ENCODE measurements around the gene TNIK. TPM values are rescaled to one million over a fixed set of nuclear protein-coding genes. Genes with fewer than 3 reads are reported as not detected.

Gene TNIK
- 10 to 100 TPM in 1 of 4 donors, 1 to 10 TPM in 3; 1.5 to 20.3 (median 7.7) TPM for total RNA-seq

DNA sequence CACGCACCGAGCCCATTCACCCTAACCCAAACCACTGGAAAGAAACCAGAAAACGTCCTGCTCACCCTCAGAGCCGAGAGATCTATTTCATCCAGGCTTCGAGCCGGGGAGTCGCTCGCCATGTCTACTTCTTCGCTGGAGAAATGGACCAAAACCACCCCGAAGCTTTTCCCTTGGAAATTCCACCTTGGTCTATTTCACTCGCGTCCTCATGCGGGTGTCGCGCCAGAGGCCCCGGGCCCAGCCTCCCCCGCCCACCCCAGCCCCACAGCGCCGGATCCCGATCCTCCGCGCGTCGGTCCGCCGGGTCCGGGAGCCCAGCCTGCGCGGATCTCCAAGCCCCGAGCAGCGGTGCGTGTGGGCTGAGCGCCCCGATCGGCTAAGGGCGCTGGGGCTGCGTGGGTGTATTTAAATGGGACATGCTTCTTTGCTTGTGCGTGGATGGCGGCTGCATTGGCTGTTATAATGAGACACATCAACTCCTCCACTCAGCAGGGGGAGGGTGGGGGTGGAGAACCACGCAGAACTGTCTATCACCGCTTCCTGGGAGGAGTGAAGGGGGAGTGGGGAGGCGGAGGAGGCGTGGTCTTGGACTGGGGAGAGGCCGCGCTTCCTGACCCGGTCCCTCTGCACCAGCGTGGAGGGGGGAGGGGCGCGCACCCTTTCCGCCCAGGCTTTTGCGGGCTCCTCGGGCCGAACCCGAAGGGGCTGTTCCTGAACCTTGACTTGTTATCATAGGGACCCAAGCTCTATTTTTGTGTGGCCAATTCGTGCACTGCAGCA is at the start of gene TNIK:
Gene TNIK, minus strand, starts transcription at position 464 of the 783 bp plus-strand sequence. Its CDS starts 342 bp downstream, at position 122.
- H3K36me3 ChIP-seq, result no peaks in the 10 kb centered on the region
- intact Hi-C loops (cut with DNase I; ENCODE audit: low total_unique reads), result no loop called here

DNA sequence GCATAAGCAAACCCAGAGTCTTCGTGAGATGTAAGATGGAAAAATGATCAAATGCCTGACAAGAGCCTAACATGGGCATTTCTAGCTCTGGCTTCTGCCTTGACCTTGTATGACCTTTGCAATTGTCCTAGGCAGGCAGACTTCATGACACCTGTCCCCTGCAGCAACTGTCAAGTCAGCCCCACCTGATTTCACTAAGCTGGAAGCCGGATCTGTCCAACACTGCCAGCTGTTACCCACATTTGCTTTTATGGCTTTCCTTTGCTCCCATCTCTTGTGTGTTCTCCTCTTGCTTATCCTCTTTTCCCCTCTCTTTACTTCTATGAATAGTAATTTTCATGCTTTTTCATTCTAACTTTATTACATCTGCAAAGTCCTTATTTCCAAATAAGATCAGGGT is 48.5 kb upstream of the TNIK start:
- DNase-seq, result no peak
- no peak for TF ChIP-seq POLR2A (IDR thresholded peaks at IDR 0.05)
- TF ChIP-seq, protein P1, sequence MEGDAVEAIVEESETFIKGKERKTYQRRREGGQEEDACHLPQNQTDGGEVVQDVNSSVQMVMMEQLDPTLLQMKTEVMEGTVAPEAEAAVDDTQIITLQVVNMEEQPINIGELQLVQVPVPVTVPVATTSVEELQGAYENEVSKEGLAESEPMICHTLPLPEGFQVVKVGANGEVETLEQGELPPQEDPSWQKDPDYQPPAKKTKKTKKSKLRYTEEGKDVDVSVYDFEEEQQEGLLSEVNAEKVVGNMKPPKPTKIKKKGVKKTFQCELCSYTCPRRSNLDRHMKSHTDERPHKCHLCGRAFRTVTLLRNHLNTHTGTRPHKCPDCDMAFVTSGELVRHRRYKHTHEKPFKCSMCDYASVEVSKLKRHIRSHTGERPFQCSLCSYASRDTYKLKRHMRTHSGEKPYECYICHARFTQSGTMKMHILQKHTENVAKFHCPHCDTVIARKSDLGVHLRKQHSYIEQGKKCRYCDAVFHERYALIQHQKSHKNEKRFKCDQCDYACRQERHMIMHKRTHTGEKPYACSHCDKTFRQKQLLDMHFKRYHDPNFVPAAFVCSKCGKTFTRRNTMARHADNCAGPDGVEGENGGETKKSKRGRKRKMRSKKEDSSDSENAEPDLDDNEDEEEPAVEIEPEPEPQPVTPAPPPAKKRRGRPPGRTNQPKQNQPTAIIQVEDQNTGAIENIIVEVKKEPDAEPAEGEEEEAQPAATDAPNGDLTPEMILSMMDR (IDR thresholded peaks at IDR 0.05), result no peak
- intact Hi-C loops (cut with DNase I; ENCODE audit: low total_unique reads), result no loop called here
- Histone ChIP-seq H3K27ac (no peak overlapping the region), H3K27me3 (no peaks in the 10 kb centered on the region), H3K36me3 (no peaks in the 10 kb centered on the region), H3K4me3 (no peak overlapping the region), H3K9me3 (no peaks in the 10 kb centered on the region), H3K4me1 (no peaks in the 10 kb centered on the region)

More for the DNA sequence above, at the start of gene TNIK:
- Histone ChIP-seq H3K27ac (peak within 1 kb of the TSS; percentile 68 to 72), H3K27me3 (no peaks in the 10 kb centered on the region), H3K4me1 (no peaks in the 10 kb centered on the region), H3K9me3 (no peaks in the 10 kb centered on the region), H3K4me3 (peak within 1 kb of the TSS; percentile 52 to 61)
- DNase-seq, result peak; percentile 86 to 91
- TF ChIP-seq POLR2A (IDR thresholded peaks at IDR 0.05), result peak in 1 of 2 donors; percentile 46
- TF ChIP-seq, protein P1 (IDR thresholded peaks at IDR 0.05), result peak in 1 of 4 experiments; percentile 26

DNA sequence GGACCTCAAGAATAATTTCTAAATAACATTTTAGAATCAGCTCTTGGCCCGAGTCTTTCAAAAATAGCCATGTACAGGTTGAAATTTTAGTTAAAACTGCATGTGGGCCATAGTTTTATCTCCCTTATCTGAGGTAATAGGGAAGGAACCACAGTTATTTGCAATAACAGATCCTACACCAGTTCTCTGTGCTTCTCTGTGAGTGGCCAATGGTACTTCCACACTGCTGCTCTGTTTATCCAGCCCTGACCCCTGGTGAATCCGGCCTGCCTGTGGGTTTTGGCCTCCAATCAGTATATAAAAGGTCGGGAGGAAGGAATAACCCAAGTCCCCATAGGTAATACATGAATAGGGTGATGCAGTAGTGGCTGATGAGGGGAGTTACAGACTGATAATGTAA is 48.0 kb upstream of the TNIK start:
- no peak overlapping the region for H3K27ac ChIP-seq
- H3K4me1 ChIP-seq, result no peaks in the 10 kb centered on the region
- DNase-seq, result no peak
- no peaks in the 10 kb centered on the region for H3K36me3 ChIP-seq
- intact Hi-C loops (cut with DNase I; ENCODE audit: low total_unique reads), result no loop called here
- TF ChIP-seq POLR2A (IDR thresholded peaks at IDR 0.05), result no peak
- TF ChIP-seq, protein P1 (IDR thresholded peaks at IDR 0.05), result no peak
- H3K9me3 ChIP-seq, result no peaks in the 10 kb centered on the region
- no peak overlapping the region for H3K4me3 ChIP-seq
- no peaks in the 10 kb centered on the region for H3K27me3 ChIP-seq

DNA sequence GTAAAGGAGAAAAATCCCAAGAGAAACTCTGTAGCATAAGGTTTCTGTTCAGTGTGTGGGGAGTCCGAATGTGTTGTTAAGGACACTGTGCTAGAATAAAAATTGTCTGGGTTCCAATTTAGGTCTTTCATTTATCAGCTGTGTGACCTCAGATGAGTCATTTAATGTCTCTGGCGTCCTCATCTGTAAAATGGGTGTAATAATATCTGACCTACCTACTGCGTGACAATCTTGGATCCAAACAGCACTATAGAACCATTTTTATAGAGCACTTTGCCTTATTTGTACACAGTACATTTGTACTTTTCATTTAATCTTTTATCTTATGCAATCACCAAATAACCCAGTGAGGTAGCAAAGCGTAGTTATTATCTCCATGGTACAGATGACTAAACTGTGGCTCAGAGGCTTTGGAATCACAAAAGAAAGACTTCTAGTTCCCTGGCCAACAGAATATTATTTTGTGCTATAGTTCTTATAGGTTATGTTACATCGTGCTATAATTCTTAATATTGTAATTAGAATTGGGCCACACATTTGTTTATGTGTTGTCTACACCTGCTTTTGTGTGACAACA is 46.6 kb upstream of the TNIK start:
- Histone ChIP-seq H3K36me3 (no peaks in the 10 kb centered on the region), H3K4me1 (no peaks in the 10 kb centered on the region), H3K27ac (no peak overlapping the region), H3K4me3 (no peak overlapping the region), H3K27me3 (no peaks in the 10 kb centered on the region), H3K9me3 (no peaks in the 10 kb centered on the region)
- intact Hi-C loops (cut with DNase I; ENCODE audit: low total_unique reads), result no loop called here
- TF ChIP-seq, protein P1 (IDR thresholded peaks at IDR 0.05), result no peak
- no peak for TF ChIP-seq POLR2A (IDR thresholded peaks at IDR 0.05)
- no peak for DNase-seq

DNA sequence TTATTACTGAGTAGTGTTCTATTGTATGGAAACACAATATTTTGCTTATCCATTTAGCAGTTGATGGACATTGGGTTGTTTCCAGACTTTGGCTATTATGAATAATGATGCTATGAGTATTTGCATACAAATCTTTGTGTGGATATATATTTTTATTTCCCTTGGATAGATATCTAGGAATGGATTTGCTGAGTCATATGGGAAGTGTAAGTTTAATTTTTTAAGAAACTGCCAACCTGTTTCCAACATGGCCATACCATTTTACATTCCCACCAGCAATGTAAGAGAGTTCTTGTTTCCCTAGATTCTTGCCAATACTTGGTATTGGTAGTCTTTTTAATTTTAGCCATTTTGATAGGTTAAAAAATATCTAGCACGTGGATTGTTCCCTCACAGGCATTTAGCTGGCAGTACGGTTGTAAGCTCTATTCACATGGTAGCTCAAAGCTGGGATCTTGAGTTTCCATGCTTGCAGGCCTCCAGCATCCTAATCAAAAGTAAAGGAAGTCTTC is 45.7 kb upstream of the TNIK start:
- no peak overlapping the region for H3K27ac ChIP-seq
- no peak overlapping the region for H3K4me3 ChIP-seq
- intact Hi-C loops (cut with DNase I; ENCODE audit: low total_unique reads), result no loop called here
- H3K4me1 ChIP-seq, result no peaks in the 10 kb centered on the region
- H3K27me3 ChIP-seq, result no peaks in the 10 kb centered on the region
- TF ChIP-seq, protein P1 (IDR thresholded peaks at IDR 0.05), result no peak
- no peak for TF ChIP-seq POLR2A (IDR thresholded peaks at IDR 0.05)
- H3K9me3 ChIP-seq, result no peaks in the 10 kb centered on the region
- H3K36me3 ChIP-seq, result no peaks in the 10 kb centered on the region
- DNase-seq, result no peak

Data from uterus (tissue), 4 donors.